Esophagus squamous epithelium (tissue), 5 donors: ENCODE data around the gene GADD45A. TPM values are rescaled to one million over a fixed set of nuclear protein-coding genes. Genes with fewer than 3 reads are reported as not detected.
A peak's percentile ranks its signal among the peaks of the same experiment; 100 is the strongest.

Experiments used
- DNase-seq: peaks from one replicate; lab custom pipeline; 2025; lab: John Stamatoyannopoulos, UW
- H3K27ac ChIP-seq, 4 donors: fragments of 200-600 bp; sonication (generic); one replicate each; pipeline ENCODE4 v1.5.1; 2016 to 2019; ENCODE audit warnings: mild to moderate bottlenecking in 1 of 4
- H3K27me3 ChIP-seq, 4 donors: fragments of 200-600 bp; sonication (generic); 1 replicate in 3 of 4; 2 replicates in 1 of 4; pipeline versions ENCODE4 v1.5.1 to v1.6.0; 2017 to 2021; ENCODE audit warnings: antibody characterized with exemption in 1 of 4
- H3K36me3 ChIP-seq, 3 donors: fragments of 200-600 bp; sonication (generic); one replicate each; pipeline ENCODE4 v1.5.1; 2016 to 2019
- H3K4me1 ChIP-seq, 3 donors: fragments of 200-600 bp; sonication (generic); one replicate each; pipeline ENCODE4 v1.5.1; 2017 to 2019
- H3K4me3 ChIP-seq, 4 donors: fragments of 200-600 bp; sonication (generic); 1 replicate in 3 of 4; 2 replicates in 1 of 4; pipeline ENCODE4 v1.5.1; 2016 to 2019; ENCODE audit warnings: mild to moderate bottlenecking in 2 of 4, moderate library complexity in 1 of 4
- H3K9me3 ChIP-seq, 3 donors: fragments of 200-600 bp; sonication (generic); one replicate each; pipeline ENCODE4 v1.5.1; 2016 to 2019
- POLR2A ChIP-seq, 4 donors: fragments of 450-650 bp; IDR thresholded peaks; one replicate each; pipeline ENCODE4 v1.6.1; 2017; ENCODE audit warnings: antibody characterized with exemption in 4 of 4, mild to moderate bottlenecking in 4 of 4, moderate library complexity in 3 of 4
- WGBS, 2 donors: methylation state at CpG; one replicate each; pipeline ENCODE4 v1.1.5; 2018; 5-methylcytosine and 5-hydroxymethylcytosine counted together
- intact Hi-C: fragments of 100-400 bp; cut with DNase I; formaldehyde crosslinking; loops from one replicate; pipeline ENCODE4 v1.15.0; 2022
- total RNA-seq, 4 donors: library from RNA; depleted of rRNA; stranded (reverse); fragments of >200 nt; gene quantifications; one replicate each; pipeline ENCODE4 v1.1.0, GENCODE V29; 2016
- TF ChIP-seq, protein P1 (sequence below), 6 experiments: fragments of 450-650 bp in 4 of 6; fragments of 200-600 bp in 2 of 6; sonication (generic) in 2 of 6; IDR thresholded peaks; one replicate each; pipeline ENCODE4 v1.5.1; 2016 to 2019; ENCODE audit warnings: antibody characterized with exemption in 6 of 6, mild to moderate bottlenecking in 4 of 6, moderate library complexity in 4 of 6
- donor health status: DM: yes; HTN: yes; CAD: no.

Gene GADD45A
- total RNA-seq, 4 donors from 2014 or later = 35.2 to 62.6 (median 46.5) TPM

DNA sequence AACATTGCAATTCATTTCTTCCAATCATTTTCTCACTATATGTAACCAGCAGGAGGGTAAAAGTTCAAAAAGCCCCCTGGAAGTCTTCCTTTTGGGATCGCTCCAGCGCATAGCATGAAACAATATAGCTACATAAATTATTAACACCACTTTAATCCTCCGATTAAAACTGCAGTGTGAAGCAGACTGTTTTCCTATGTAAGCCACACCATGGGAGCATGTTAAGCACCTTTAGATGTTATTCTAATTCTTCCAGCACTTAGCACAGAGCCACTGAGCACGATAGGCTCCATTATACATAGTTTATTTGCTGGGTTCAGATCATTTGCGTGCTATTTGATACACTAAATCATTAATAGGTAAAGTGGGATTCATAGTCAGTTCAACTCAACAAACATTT, 18.4 kb upstream of the GADD45A start:
- no peaks in the 10 kb centered on the region for H3K36me3 ChIP-seq
- TF ChIP-seq, protein P1, sequence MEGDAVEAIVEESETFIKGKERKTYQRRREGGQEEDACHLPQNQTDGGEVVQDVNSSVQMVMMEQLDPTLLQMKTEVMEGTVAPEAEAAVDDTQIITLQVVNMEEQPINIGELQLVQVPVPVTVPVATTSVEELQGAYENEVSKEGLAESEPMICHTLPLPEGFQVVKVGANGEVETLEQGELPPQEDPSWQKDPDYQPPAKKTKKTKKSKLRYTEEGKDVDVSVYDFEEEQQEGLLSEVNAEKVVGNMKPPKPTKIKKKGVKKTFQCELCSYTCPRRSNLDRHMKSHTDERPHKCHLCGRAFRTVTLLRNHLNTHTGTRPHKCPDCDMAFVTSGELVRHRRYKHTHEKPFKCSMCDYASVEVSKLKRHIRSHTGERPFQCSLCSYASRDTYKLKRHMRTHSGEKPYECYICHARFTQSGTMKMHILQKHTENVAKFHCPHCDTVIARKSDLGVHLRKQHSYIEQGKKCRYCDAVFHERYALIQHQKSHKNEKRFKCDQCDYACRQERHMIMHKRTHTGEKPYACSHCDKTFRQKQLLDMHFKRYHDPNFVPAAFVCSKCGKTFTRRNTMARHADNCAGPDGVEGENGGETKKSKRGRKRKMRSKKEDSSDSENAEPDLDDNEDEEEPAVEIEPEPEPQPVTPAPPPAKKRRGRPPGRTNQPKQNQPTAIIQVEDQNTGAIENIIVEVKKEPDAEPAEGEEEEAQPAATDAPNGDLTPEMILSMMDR (IDR thresholded peaks at IDR 0.05) = no peak
- TF ChIP-seq POLR2A (IDR thresholded peaks at IDR 0.05) = no peak
- no peaks in the 10 kb centered on the region for H3K9me3 ChIP-seq
- WGBS, 2 donors = 89 to 90% methylated on average over 5 of the region's 5 CpGs
- no peaks in the 10 kb centered on the region for H3K4me1 ChIP-seq
- intact Hi-C loops = no loop called here
- DNase-seq = no peak
- H3K27me3 ChIP-seq = no peaks in the 10 kb centered on the region
- no peak overlapping the region for H3K4me3 ChIP-seq
- H3K27ac ChIP-seq = no peak overlapping the region

DNA sequence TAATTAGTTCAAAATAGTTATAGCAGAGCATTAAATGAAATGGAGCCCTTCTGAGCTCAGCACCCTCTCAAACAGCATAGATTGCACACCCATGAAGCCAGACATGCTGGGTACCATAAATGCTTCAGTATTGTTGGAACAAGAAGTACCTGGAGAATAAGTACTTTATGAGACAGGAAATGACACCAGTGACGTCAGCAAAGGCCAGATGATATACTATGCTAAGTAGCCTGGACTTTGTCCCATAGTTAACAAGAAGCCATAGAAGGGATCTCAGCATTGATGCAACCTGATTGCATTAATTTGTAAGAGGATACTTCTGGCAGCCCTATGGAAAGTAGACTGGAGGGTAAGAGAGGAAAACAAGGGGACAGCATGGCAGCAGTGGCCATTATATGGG, 16.3 kb upstream of the GADD45A start:
- intact Hi-C loops = no loop called here
- Histone ChIP-seq H3K27me3 (no peaks in the 10 kb centered on the region), H3K4me3 (no peak overlapping the region), H3K36me3 (no peaks in the 10 kb centered on the region), H3K4me1 (no peaks in the 10 kb centered on the region), H3K27ac (no peak overlapping the region), H3K9me3 (no peaks in the 10 kb centered on the region)
- WGBS, 2 donors = 43 to 50% methylated on average over 1 of the region's 1 CpG
- DNase-seq = no peak
- TF ChIP-seq, protein P1 (IDR thresholded peaks at IDR 0.05) = no peak
- TF ChIP-seq POLR2A (IDR thresholded peaks at IDR 0.05) = no peak

DNA sequence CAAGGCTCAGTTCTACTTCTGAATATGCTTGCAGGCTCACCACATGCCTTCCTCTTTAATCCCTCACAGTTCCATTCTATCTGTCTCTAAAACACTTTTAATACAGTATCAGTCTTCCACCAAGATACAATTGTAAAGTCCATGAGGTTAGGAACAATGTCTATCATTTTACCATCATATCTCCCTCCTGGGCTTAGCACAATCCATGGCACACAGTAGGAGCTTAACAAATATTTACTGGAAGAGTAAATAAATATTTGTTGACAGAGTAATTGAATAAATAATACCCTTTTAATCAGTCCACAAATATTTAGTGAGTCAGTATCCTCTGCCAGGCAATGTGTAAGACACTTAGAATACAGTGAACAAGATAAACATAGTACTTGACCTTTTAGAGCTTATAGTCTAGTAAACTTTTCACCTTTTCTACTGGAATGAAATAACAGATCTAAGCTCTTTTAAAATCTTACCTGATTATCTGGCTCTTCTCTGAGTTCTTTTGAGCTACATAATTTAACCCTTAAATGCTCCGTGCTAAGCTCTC, 12.7 kb upstream of the GADD45A start:
- H3K36me3 ChIP-seq = no peaks in the 10 kb centered on the region
- H3K4me3 ChIP-seq = no peak overlapping the region
- peaks cover 0 to 14% (median 0%) of the 10 kb centered on the region in 3 donors for H3K4me1 ChIP-seq
- no peaks in the 10 kb centered on the region for H3K27me3 ChIP-seq
- DNase-seq = no peak
- 94 to 96% methylated on average over 1 of the region's 1 CpG for WGBS, 2 donors
- H3K27ac ChIP-seq = no peak overlapping the region
- intact Hi-C loops = no loop called here
- no peaks in the 10 kb centered on the region for H3K9me3 ChIP-seq
- no peak for TF ChIP-seq POLR2A (IDR thresholded peaks at IDR 0.05)
- TF ChIP-seq, protein P1 (IDR thresholded peaks at IDR 0.05) = no peak

DNA sequence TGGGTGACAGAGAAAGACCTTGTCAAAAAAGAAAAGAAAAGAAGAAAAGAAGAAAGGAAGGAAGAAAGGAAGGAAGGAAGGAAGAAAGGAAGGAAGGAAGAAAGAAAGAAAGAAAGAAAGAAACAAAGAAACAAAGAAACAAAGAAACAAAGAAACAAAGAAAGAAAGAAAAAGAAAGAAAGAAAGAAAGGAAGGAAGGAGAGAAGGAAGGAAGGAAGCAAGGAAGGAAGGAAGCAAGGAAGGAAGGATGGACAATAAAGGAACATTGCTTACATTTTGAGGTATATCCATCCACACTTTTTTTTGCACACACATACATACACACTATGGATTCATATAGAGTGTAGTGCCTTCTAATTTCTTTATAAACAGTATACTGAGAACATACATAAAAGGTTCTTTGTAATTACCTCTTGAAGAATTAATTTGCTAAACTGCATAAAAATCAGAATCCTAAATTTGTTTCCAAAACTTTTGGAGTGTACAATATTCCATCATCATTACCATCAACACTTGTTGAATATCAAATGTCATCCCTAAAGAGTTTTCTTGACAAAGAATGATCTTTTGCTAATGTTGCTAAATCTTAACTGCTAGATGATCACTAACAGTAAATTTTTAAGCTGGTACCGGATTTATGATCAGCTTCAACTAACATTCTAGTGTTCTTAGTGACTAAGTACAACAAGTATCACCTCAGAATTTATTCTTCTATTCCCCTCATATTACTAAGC, 11.4 kb upstream of the GADD45A start:
- WGBS, 2 donors = 88 to 94% methylated on average over 1 of the region's 1 CpG
- Histone ChIP-seq H3K36me3 (no peaks in the 10 kb centered on the region), H3K27ac (peak overlapping the region in 2 of 4 donors; percentile 23 to 70), H3K9me3 (no peaks in the 10 kb centered on the region), H3K4me3 (no peak overlapping the region), H3K27me3 (no peaks in the 10 kb centered on the region), H3K4me1 (peaks cover 0 to 14% (median 0%) of the 10 kb centered on the region in 3 donors)
- intact Hi-C loops = no loop called here
- DNase-seq = no peak
- TF ChIP-seq, protein P1 (IDR thresholded peaks at IDR 0.05) = no peak
- TF ChIP-seq POLR2A (IDR thresholded peaks at IDR 0.05) = no peak

DNA sequence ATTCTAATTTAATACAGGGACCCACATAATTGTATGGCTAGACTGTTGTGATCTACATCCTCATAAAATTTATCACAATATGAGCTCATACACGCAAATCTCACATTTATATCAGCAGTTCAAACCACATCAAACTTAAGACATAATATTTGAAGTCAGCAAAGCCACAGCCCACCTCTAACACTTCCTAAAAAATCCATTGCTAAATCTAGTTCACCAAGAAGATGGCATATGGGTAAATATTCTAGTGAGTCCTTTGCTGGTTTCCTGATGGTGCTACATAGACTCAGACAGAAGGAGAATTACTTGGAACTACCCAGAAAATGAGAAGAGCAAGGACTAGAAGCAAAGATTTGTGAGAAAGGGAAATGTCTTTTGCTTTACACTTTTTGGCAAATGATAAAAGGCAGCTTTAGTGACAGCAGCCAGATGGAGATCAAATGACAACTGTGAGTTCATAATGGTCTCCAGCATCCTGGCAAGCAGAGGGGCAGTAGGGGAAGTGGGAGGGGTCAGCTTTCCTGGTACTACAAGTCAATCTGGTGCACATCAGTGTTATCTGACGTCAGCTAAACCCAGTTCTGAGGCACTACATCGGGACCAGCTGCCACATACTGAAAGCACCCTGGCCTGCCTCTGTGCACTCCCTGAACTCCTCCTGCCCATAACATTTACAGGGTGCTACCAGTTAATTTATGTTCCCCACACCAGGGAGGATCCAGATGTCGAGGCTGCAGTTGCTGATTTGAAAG, 10.6 kb upstream of the GADD45A start:
- Histone ChIP-seq H3K27me3 (no peaks in the 10 kb centered on the region), H3K36me3 (no peaks in the 10 kb centered on the region)
- 22 to 23% methylated on average over 4 of the region's 4 CpGs for WGBS, 2 donors

More for the DNA sequence above, 10.6 kb upstream of the GADD45A start:
- intact Hi-C loops = no loop called here
- no peak for DNase-seq
- Histone ChIP-seq H3K27ac (peak overlapping the region in 3 of 4 donors; percentile 23 to 70 (median 43)), H3K4me1 (peaks cover 0 to 14% (median 0%) of the 10 kb centered on the region in 3 donors), H3K9me3 (no peaks in the 10 kb centered on the region), H3K4me3 (no peak overlapping the region)
- no peak for TF ChIP-seq POLR2A (IDR thresholded peaks at IDR 0.05)
